Glutamatergic neuron (in vitro differentiated cells): ENCODE data around the gene PACRG. TPM values are rescaled to one million over a fixed set of nuclear protein-coding genes. Genes with fewer than 3 reads are reported as not detected.

Source experiments
- DNase-seq: peaks from one replicate; pipeline ENCODE4 v3.0.0; 2022
- H3K27ac Mint-ChIP-seq: one replicate; pipeline ENCODE4 v1.8.0; 2020; ENCODE audit warnings: mild to moderate bottlenecking, mixed read lengths, inconsistent platforms; ENCODE audit not compliant: unreplicated experiment
- H3K27me3 Mint-ChIP-seq: one replicate; pipeline ENCODE4 v1.8.0; 2020; ENCODE audit warnings: mild to moderate bottlenecking, moderate library complexity, mixed read lengths, inconsistent platforms; ENCODE audit not compliant: unreplicated experiment
- H3K36me3 Mint-ChIP-seq: one replicate; pipeline ENCODE4 v1.8.0; 2020; ENCODE audit warnings: mild to moderate bottlenecking, mixed read lengths, inconsistent platforms; ENCODE audit not compliant: unreplicated experiment
- H3K4me1 Mint-ChIP-seq: one replicate; pipeline ENCODE4 v1.8.0; 2020; ENCODE audit warnings: mild to moderate bottlenecking, low read depth, mixed read lengths, inconsistent platforms; ENCODE audit not compliant: unreplicated experiment
- H3K4me3 Mint-ChIP-seq: one replicate; pipeline ENCODE4 v1.8.0; 2020; ENCODE audit warnings: mild to moderate bottlenecking, mixed read lengths, inconsistent platforms; ENCODE audit not compliant: unreplicated experiment
- H3K9me3 Mint-ChIP-seq: one replicate; pipeline ENCODE4 v1.8.0; 2020; ENCODE audit warnings: mild to moderate bottlenecking, moderate library complexity, mixed read lengths, inconsistent platforms; ENCODE audit not compliant: unreplicated experiment
- CTCF ChIP-seq: fragments of 200-600 bp; sonication (generic); IDR thresholded peaks from one replicate; pipeline ENCODE4 v1.5.0; 2021; ENCODE audit not compliant: partially characterized antibody, unreplicated experiment
- total RNA-seq: library from RNA; stranded (reverse); fragmentation: NEBNext Ultra II Directional; extraction: Animal tissue kit (Norgen Biotek cat#: 25700); gene quantifications from one replicate; pipeline ENCODE4 v1.2.1, GENCODE V29; 2021; ENCODE audit not compliant: unreplicated experiment

Gene PACRG
- total RNA-seq, 1 donor from 2014 or later, result not detected

GRCh38 chr6:163188746-163189145 is 461.0 kb downstream of the PACRG start:
- H3K4me1 Mint-ChIP-seq, result peaks cover 22% of the 10 kb centered on the region
- H3K9me3 Mint-ChIP-seq, result peaks cover 10% of the 10 kb centered on the region
- TF ChIP-seq CTCF, result no peak
- DNase-seq, result no peak
- H3K4me3 Mint-ChIP-seq, result no peak overlapping the region
- H3K27me3 Mint-ChIP-seq, result peaks cover 6% of the 10 kb centered on the region
- H3K27ac Mint-ChIP-seq, result no peak overlapping the region
- H3K36me3 Mint-ChIP-seq, result no peaks in the 10 kb centered on the region

- TF ChIP-seq CTCF, result no peak
- H3K4me3 Mint-ChIP-seq, result no peak overlapping the region
- peaks cover 10% of the 10 kb centered on the region for H3K27me3 Mint-ChIP-seq
- H3K36me3 Mint-ChIP-seq, result no peaks in the 10 kb centered on the region
- H3K4me1 Mint-ChIP-seq, result peaks cover 22% of the 10 kb centered on the region
- no peak for DNase-seq
- no peak overlapping the region for H3K27ac Mint-ChIP-seq
- H3K9me3 Mint-ChIP-seq, result peaks cover 10% of the 10 kb centered on the region
These were observed 461.8 kb downstream of the PACRG start for GRCh38 chr6:163189609-163190008.

DNA sequence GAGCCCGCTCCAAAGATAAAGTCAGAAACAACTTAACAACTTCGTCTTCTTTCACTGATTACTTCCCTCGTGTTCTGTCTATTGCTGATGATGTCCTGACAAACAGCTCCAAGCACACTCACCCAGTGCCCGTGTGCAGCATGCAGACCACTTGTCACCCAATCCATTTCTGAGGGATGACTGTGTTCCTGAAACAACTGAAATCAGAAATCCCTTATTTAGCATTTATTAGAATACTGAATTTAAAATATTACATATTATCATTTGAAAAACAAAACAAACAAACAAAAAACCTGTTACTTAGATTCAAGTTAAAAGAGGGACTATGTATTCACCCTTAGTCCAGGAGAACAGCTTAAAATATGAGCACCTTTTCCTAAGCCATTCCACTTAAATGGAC is 463.0 kb downstream of the PACRG start:
- no peak for DNase-seq
- Mint-ChIP-seq H3K9me3 (peaks cover 10% of the 10 kb centered on the region), H3K27ac (no peak overlapping the region), H3K36me3 (peaks cover under 1% of the 10 kb centered on the region), H3K4me3 (no peak overlapping the region), H3K4me1 (peaks cover 21% of the 10 kb centered on the region), H3K27me3 (peaks cover 10% of the 10 kb centered on the region)
- TF ChIP-seq CTCF, result no peak

GRCh38 chr6:163191704-163192537 is 464.1 kb downstream of the PACRG start:
- peaks cover 23% of the 10 kb centered on the region for H3K4me1 Mint-ChIP-seq
- peak overlapping the region; percentile 91 for H3K27ac Mint-ChIP-seq
- H3K9me3 Mint-ChIP-seq, result peaks cover 11% of the 10 kb centered on the region
- no peak for DNase-seq
- peak overlapping the region; percentile 53 for H3K4me3 Mint-ChIP-seq
- H3K27me3 Mint-ChIP-seq, result peaks cover 10% of the 10 kb centered on the region
- H3K36me3 Mint-ChIP-seq, result peaks cover 4% of the 10 kb centered on the region
- no peak for TF ChIP-seq CTCF

GRCh38 chr6:163192591-163192990 is 464.8 kb downstream of the PACRG start:
- Mint-ChIP-seq H3K27me3 (peaks cover 10% of the 10 kb centered on the region), H3K27ac (peak overlapping the region; percentile 91), H3K4me1 (peaks cover 23% of the 10 kb centered on the region), H3K36me3 (peaks cover 4% of the 10 kb centered on the region), H3K9me3 (peaks cover 11% of the 10 kb centered on the region), H3K4me3 (peak overlapping the region; percentile 53)
- DNase-seq, result peak; percentile 70
- no peak for TF ChIP-seq CTCF
